ENCODE data around the gene EPHB6.

The EPHB6 gene

GRCh38 chr7:142867097-142867378 lies 12.2 kb downstream of the EPHB6 start:
- DNase-seq, result no peak

GRCh38 chr7:142867398-142868187 lies 12.7 kb downstream of the EPHB6 start:
- DNase-seq, result no peak

GRCh38 chr7:142868188-142868985 lies 13.5 kb downstream of the EPHB6 start:
- DNase-seq, result no peak

- no peak for DNase-seq
Observed at GRCh38 chr7:142868986-142869415, 14.1 kb downstream of the EPHB6 start.

GRCh38 chr7:142869434-142869833 lies 14.6 kb downstream of the EPHB6 start:
- DNase-seq, result no peak

GRCh38 chr7:142870147-142870559 lies 15.3 kb downstream of the EPHB6 start:
- no peak for DNase-seq

- DNase-seq, result no peak
Observed at GRCh38 chr7:142870566-142871259, 15.8 kb downstream of the EPHB6 start.

GRCh38 chr7:142871260-142872105 lies 16.6 kb downstream of the EPHB6 start:
- DNase-seq, result no peak

GRCh38 chr7:142872106-142872675 lies 17.3 kb downstream of the EPHB6 start:
- no peak for DNase-seq

- DNase-seq, result peak; percentile 36
Observed at GRCh38 chr7:142873281-142873784, 18.5 kb downstream of the EPHB6 start.

GRCh38 chr7:142873871-142874270 lies 19.0 kb downstream of the EPHB6 start:
- no peak for DNase-seq

GRCh38 chr7:142874409-142874808 lies 19.5 kb downstream of the EPHB6 start:
- DNase-seq, result no peak

- no peak for DNase-seq
Observed at GRCh38 chr7:142874837-142875236, 20.0 kb downstream of the EPHB6 start.

GRCh38 chr7:142875456-142875855 lies 20.6 kb downstream of the EPHB6 start:
- no peak for DNase-seq

GRCh38 chr7:142876236-142876960 lies 21.5 kb downstream of the EPHB6 start:
- no peak for DNase-seq

GRCh38 chr7:142876991-142877910 lies 22.4 kb downstream of the EPHB6 start:
- no peak for DNase-seq

GRCh38 chr7:142878315-142878714 lies 23.4 kb downstream of the EPHB6 start:
- no peak for DNase-seq

- DNase-seq, result no peak
Observed at GRCh38 chr7:142879060-142879459, 24.2 kb downstream of the EPHB6 start.

GRCh38 chr7:142880876-142881505 lies 26.1 kb downstream of the EPHB6 start:
- DNase-seq, result peak; percentile 45

Measured in activated CD4-positive, CD25-positive, alpha-beta regulatory T cell treated with anti-CD3 and anti-CD28 coated beads, Interleukin-2, amount 50 U/mL, for 72 hours (primary cell).